Measurements from ENCODE around the gene ZNF80. TPM values are rescaled to one million over a fixed set of nuclear protein-coding genes. Genes with fewer than 3 reads are reported as not detected.
"Not testable (repeated sequence)": the region's sequence is repeated elsewhere in the genome, so short reads cannot be mapped to it uniquely, and the experiment has no call there.

Gene ZNF80
- total RNA-seq, 1 donor from 2014 or later: not detected

- H3K4me1 Mint-ChIP-seq (ENCODE audit: low read depth, unreplicated experiment): peaks cover 3% of the 10 kb centered on the region
Measured at GRCh38 chr3:114252954-114253353, 15.6 kb upstream of the ZNF80 start.

DNA sequence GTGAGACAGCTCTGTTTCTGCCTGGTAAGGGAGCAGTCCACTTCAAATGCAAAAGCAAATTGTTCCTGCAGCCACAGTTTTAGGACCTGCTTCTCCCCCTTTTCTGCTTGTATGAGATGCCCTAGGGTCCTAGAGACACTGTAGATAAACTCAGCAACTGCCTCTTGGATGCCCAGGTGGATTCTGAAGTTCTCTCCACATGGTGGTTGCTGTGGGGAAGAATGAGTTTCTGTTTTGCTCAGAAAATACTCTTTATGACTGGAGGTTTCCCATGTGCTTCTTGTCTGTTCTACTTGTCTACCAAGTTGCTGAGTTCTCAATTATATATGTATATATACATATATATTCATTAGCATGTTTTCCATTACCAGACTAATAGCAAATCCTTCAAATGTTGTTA, 5.6 kb upstream of the ZNF80 start:
- H3K36me3 Mint-ChIP-seq (ENCODE audit: unreplicated experiment): peaks cover 10% of the 10 kb centered on the region
- peaks cover 4% of the 10 kb centered on the region for H3K27me3 Mint-ChIP-seq (ENCODE audit: unreplicated experiment)
- H3K27ac Mint-ChIP-seq (ENCODE audit: unreplicated experiment): no peak overlapping the region
- H3K4me1 Mint-ChIP-seq (ENCODE audit: low read depth, unreplicated experiment): peaks cover 12% of the 10 kb centered on the region
- H3K4me3 Mint-ChIP-seq (ENCODE audit: unreplicated experiment): no peak overlapping the region
- DNase-seq: no peak
- TF ChIP-seq CTCF (IDR thresholded peaks at IDR 0.05; ENCODE audit: partially characterized antibody, unreplicated experiment): no peak
- peaks cover 8% of the 10 kb centered on the region for H3K9me3 Mint-ChIP-seq (ENCODE audit: unreplicated experiment)

More at GRCh38 chr3:114252954-114253353, 15.6 kb upstream of the ZNF80 start:
- no peaks in the 10 kb centered on the region for H3K36me3 Mint-ChIP-seq (ENCODE audit: unreplicated experiment)
- H3K4me3 Mint-ChIP-seq (ENCODE audit: unreplicated experiment): no peak overlapping the region
- H3K27ac Mint-ChIP-seq (ENCODE audit: unreplicated experiment): no peak overlapping the region
- H3K27me3 Mint-ChIP-seq (ENCODE audit: unreplicated experiment): peaks cover 6% of the 10 kb centered on the region
- TF ChIP-seq CTCF (IDR thresholded peaks at IDR 0.05; ENCODE audit: partially characterized antibody, unreplicated experiment): no peak
- H3K9me3 Mint-ChIP-seq (ENCODE audit: unreplicated experiment): peaks cover 2% of the 10 kb centered on the region
- DNase-seq: no peak

DNA sequence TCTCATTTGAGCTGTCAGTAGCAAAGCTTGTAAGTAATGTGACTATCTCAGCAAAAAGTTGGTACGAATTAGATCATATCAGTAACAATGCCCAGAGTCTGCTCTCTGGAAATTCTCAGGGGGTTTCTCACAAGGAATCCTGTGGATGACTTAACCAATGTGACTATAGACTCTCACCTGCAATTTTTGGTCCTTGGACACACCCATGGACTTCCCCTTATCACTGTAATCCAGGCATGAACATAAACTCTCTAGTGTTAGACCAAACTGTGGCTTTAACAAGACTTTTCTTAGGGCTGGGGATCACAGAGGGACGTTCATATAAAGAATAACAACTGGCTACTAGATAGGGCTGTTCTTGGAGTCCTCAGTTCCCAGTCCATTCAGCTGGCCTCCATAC, 3.9 kb upstream of the ZNF80 start:
- H3K4me3 Mint-ChIP-seq (ENCODE audit: unreplicated experiment): no peak overlapping the region
- H3K27me3 Mint-ChIP-seq (ENCODE audit: unreplicated experiment): peaks cover 4% of the 10 kb centered on the region
- TF ChIP-seq CTCF (IDR thresholded peaks at IDR 0.05; ENCODE audit: partially characterized antibody, unreplicated experiment): no peak
- no peak overlapping the region for H3K27ac Mint-ChIP-seq (ENCODE audit: unreplicated experiment)
- H3K36me3 Mint-ChIP-seq (ENCODE audit: unreplicated experiment): peaks cover 10% of the 10 kb centered on the region
- DNase-seq: no peak
- H3K9me3 Mint-ChIP-seq (ENCODE audit: unreplicated experiment): peaks cover 10% of the 10 kb centered on the region
- H3K4me1 Mint-ChIP-seq (ENCODE audit: low read depth, unreplicated experiment): peaks cover 12% of the 10 kb centered on the region

DNA sequence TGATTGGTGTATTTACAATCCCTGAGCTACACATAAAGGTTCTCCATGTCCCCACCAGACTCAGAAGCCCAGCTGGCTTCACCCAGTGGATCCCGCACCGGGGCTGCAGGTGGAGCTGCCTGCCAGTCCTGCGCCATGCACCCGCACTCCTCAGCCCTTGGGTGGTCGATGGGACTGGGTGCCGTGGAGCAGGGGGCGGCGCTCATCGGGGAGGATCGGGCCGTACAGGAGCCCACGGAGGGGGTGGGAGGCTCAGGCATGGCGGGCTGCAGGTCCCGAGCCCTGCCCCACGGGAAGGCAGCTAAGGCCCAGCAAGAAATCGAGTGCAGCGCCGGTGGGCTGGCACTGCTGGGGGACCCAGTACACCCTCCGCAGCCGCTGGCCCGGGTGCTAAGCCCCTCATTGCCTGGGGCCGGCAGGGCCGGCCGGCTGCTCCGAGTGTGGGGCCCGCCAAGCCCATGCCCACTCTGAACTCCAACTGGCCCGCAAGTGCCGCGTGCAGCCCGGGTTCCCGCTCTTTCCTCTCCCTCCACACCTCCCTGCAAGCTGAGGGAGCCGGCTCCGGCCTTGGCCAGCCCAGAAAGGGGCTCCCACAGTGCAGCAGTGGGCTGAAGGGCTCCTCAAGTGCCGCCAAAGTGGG, 888 bp upstream of the ZNF80 start:
- H3K27ac Mint-ChIP-seq (ENCODE audit: unreplicated experiment); H3K4me3 Mint-ChIP-seq (ENCODE audit: unreplicated experiment); H3K36me3 Mint-ChIP-seq (ENCODE audit: unreplicated experiment); DNase-seq; H3K27me3 Mint-ChIP-seq (ENCODE audit: unreplicated experiment); H3K9me3 Mint-ChIP-seq (ENCODE audit: unreplicated experiment): not testable (repeated sequence)
- H3K4me1 Mint-ChIP-seq (ENCODE audit: low read depth, unreplicated experiment): peaks cover 13% of the 10 kb centered on the region

DNA sequence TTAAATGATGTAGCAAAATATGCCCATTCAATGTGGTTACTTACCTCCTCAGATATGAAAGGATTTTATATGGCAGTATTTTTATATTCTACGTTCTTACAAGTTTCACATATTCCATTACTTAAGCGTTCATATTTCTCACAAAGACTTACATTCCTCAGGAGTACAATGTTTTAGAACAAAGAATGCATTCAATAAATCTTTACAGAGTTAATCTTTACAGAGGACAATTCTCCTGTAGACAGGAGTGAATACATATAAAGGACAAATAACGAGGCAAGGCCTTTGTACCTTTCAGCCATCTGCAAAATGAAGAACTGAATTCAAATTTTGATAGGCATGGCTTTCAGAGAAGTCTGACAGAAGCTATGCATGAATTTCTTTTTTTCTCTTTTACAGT, 1.9 kb downstream of the ZNF80 start:
- H3K36me3 Mint-ChIP-seq (ENCODE audit: unreplicated experiment): no peaks in the 10 kb centered on the region
- peaks cover 12% of the 10 kb centered on the region for H3K4me1 Mint-ChIP-seq (ENCODE audit: low read depth, unreplicated experiment)
- H3K27me3 Mint-ChIP-seq (ENCODE audit: unreplicated experiment): peaks cover 2% of the 10 kb centered on the region
- H3K9me3 Mint-ChIP-seq (ENCODE audit: unreplicated experiment): peaks cover 6% of the 10 kb centered on the region
- no peak for TF ChIP-seq CTCF (IDR thresholded peaks at IDR 0.05; ENCODE audit: partially characterized antibody, unreplicated experiment)
- H3K27ac Mint-ChIP-seq (ENCODE audit: unreplicated experiment): no peak overlapping the region
- DNase-seq: no peak
- no peak overlapping the region for H3K4me3 Mint-ChIP-seq (ENCODE audit: unreplicated experiment)

Measured in glutamatergic neuron (in vitro differentiated cells).